IMR-90 (cell line): ENCODE data around the gene REC114. TPM values are rescaled to one million over a fixed set of nuclear protein-coding genes. Genes with fewer than 3 reads are reported as not detected.
A peak's percentile ranks its signal among the peaks of the same experiment; 100 is the strongest.

Source experiments
- ATAC-seq: fragments of 200-7000 bp; cut with Tn5 transposase; 2 replicates; pipeline ENCODE4 v1.9.1; 2020; ENCODE audit warnings: low read depth, mild to moderate bottlenecking, moderate library complexity
- BruUV-seq: library from RNA; stranded (reverse); fragments of 400-500 nt; replicated peaks from 2 replicates; lab custom pipeline; 2021; lab: Mats Ljungman, UMichigan
- CTCF ChIA-PET: fragments of 300-600 bp; formaldehyde crosslinking; extraction: SDS; loops from one replicate; lab custom pipeline; 2021; ENCODE audit warnings: antibody characterized with exemption; lab: Yijun Ruan, JAX
- POLR2A ChIA-PET: fragments of 300-600 bp; sonication (Branson Sonifier 250); formaldehyde crosslinking; loops from one replicate; lab custom pipeline; 2022; ENCODE audit warnings: antibody characterized with exemption; ENCODE audit not compliant: unreplicated experiment; lab: Charles Lee
- DNase-seq: peaks from one replicate; pipeline ENCODE4 v3.0.0; 2013
- H2AFZ ChIP-seq: replicated peaks from 2 replicates; pipeline ENCODE3; 2013; ENCODE audit warnings: low read length, mild to moderate bottlenecking; ENCODE audit not compliant: poor library complexity
- H2AK5ac ChIP-seq: 2 replicates; pipeline ENCODE4 v1.6.1; 2013; ENCODE audit warnings: low read depth, low read length, inconsistent platforms
- H2AK9ac ChIP-seq: replicated peaks from 2 replicates; pipeline ENCODE3; 2013; ENCODE audit warnings: mild to moderate bottlenecking, low read depth, low read length, moderate library complexity; ENCODE audit not compliant: poor library complexity
- H2BK120ac ChIP-seq: 2 replicates; pipeline ENCODE4 v1.6.1; 2013; ENCODE audit warnings: low read depth, low read length, inconsistent platforms
- H2BK15ac ChIP-seq: 3 replicates; pipeline ENCODE4 v1.6.1; 2013; ENCODE audit warnings: low read depth, low read length, inconsistent platforms
- H2BK20ac ChIP-seq: 2 replicates; pipeline ENCODE4 v1.6.1; 2013; ENCODE audit warnings: low read depth, mild to moderate bottlenecking, inconsistent platforms, low read length, moderate library complexity
- H2BK5ac ChIP-seq: 2 replicates; pipeline ENCODE4 v1.6.1; 2013; ENCODE audit warnings: mild to moderate bottlenecking, low read depth, low read length, inconsistent platforms; ENCODE audit not compliant: poor library complexity, severe bottlenecking
- H3K14ac ChIP-seq: replicated peaks from 2 replicates; pipeline ENCODE4 v1.6.1; 2013; ENCODE audit warnings: low read depth, low read length, inconsistent platforms
- H3K18ac ChIP-seq: 2 replicates; pipeline ENCODE4 v1.6.1; 2013; ENCODE audit warnings: low read depth, low read length, control low read depth
- H3K23ac ChIP-seq: 2 replicates; pipeline ENCODE4 v1.6.1; 2013; ENCODE audit warnings: low read depth, low read length, inconsistent platforms
- H3K27ac ChIP-seq: 2 replicates; pipeline ENCODE4 v1.5.1; 2013; ENCODE audit warnings: mild to moderate bottlenecking, control low read depth, low read length; ENCODE audit not compliant: insufficient read depth
- H3K27me3 ChIP-seq: 2 replicates; pipeline ENCODE4 v1.6.1; 2013; ENCODE audit warnings: low read length; ENCODE audit not compliant: control insufficient read depth, insufficient read depth
- H3K36me3 ChIP-seq: 2 replicates; pipeline ENCODE4 v1.6.1; 2013; ENCODE audit warnings: low read length, mixed read lengths; ENCODE audit not compliant: control insufficient read depth, insufficient read depth
- H3K4ac ChIP-seq: 2 replicates; pipeline ENCODE4 v1.6.1; 2013; ENCODE audit warnings: low read depth, low read length, inconsistent platforms
- H3K4me1 ChIP-seq: 2 replicates; pipeline ENCODE4 v1.6.1; 2013; ENCODE audit warnings: low read length, mixed read lengths; ENCODE audit not compliant: control insufficient read depth, insufficient read depth
- H3K4me2 ChIP-seq: 2 replicates; pipeline ENCODE4 v1.6.1; 2013; ENCODE audit warnings: low read depth, mild to moderate bottlenecking, control low read depth, low read length, moderate library complexity
- H3K4me3 ChIP-seq: 2 replicates; pipeline ENCODE4 v1.5.1; 2013; ENCODE audit warnings: low read depth, mild to moderate bottlenecking, control low read depth, low read length, moderate library complexity; ENCODE audit not compliant: insufficient read depth
- H3K56ac ChIP-seq: 2 replicates; pipeline ENCODE4 v1.6.1; 2013; ENCODE audit warnings: low read length, inconsistent platforms; ENCODE audit not compliant: insufficient read depth; ENCODE audit errors: extremely low read depth
- H3K79me1 ChIP-seq, 2 experiments: 2 replicates each; pipeline ENCODE4 v1.6.1; 2013; ENCODE audit warnings: low read length in 2 of 2, inconsistent platforms in 1 of 2, low read depth in 1 of 2
- H3K9ac ChIP-seq: 2 replicates; pipeline ENCODE4 v1.6.1; 2013; ENCODE audit warnings: low read depth, low read length, control low read depth
- H3K9me1 ChIP-seq: 2 replicates; pipeline ENCODE4 v1.6.1; 2013; ENCODE audit warnings: low read length, inconsistent platforms; ENCODE audit not compliant: insufficient read depth
- H3K9me3 ChIP-seq: 2 replicates; pipeline ENCODE4 v1.6.1; 2013; ENCODE audit warnings: low read length; ENCODE audit not compliant: control insufficient read depth, insufficient read depth
- H4K20me1 ChIP-seq: 2 replicates; pipeline ENCODE4 v1.6.1; 2013; ENCODE audit warnings: low read length, inconsistent platforms; ENCODE audit not compliant: insufficient read depth
- H4K5ac ChIP-seq: 2 replicates; pipeline ENCODE4 v1.6.1; 2013; ENCODE audit warnings: mild to moderate bottlenecking, low read depth, low read length, control low read depth
- H4K8ac ChIP-seq, 2 experiments: 2 replicates each; pipeline ENCODE4 v1.6.1; 2013; ENCODE audit warnings: low read depth in 2 of 2, low read length in 2 of 2, control low read depth in 1 of 2, inconsistent platforms in 1 of 2
- H4K91ac ChIP-seq: 2 replicates; pipeline ENCODE4 v1.6.1; 2013; ENCODE audit warnings: low read depth, low read length, inconsistent platforms; ENCODE audit not compliant: insufficient read depth
- CHD1 ChIP-seq: IDR thresholded peaks from 2 replicates; pipeline ENCODE4 v1.6.1; 2012; ENCODE audit warnings: low read depth, low read length, improper control_type of control experiment
- FOS ChIP-seq: fragments of 150-350 bp; IDR thresholded peaks from 2 replicates; pipeline ENCODE4 v1.6.1; 2016; ENCODE audit warnings: low read depth, low read length
- MAFK ChIP-seq: IDR thresholded peaks from 2 replicates; pipeline ENCODE4 v1.6.1; 2012; ENCODE audit warnings: low read depth, low read length, improper control_type of control experiment
- NFE2L2 ChIP-seq: fragments of 150-350 bp; IDR thresholded peaks from 2 replicates; pipeline ENCODE4 v1.6.1; 2016; ENCODE audit warnings: low read depth, mild to moderate bottlenecking, low read length
- POLR2A ChIP-seq: IDR thresholded peaks from 2 replicates; pipeline ENCODE4 v1.6.1; 2012; ENCODE audit warnings: mild to moderate bottlenecking, low read depth, low read length
- RCOR1 ChIP-seq: IDR thresholded peaks from 2 replicates; pipeline ENCODE4 v1.6.1; 2012; ENCODE audit warnings: mild to moderate bottlenecking, low read length, improper control_type of control experiment; ENCODE audit not compliant: insufficient replicate concordance
- SMC3 ChIP-seq: fragments of 150-350 bp; IDR thresholded peaks from 2 replicates; pipeline ENCODE4 v1.6.1; 2016; ENCODE audit warnings: low read depth, mild to moderate bottlenecking, antibody characterized with exemption, low read length, moderate library complexity
- WGBS, 2 experiments: methylation state at CpG; one replicate each; pipeline versions ENCODE4 v1.1.5 to v1.1.7; 2013; ENCODE audit warnings: missing lambda C conversion rate in 2 of 2; ENCODE audit not compliant: insufficient read length in 1 of 2; ENCODE audit errors: extremely low coverage in 2 of 2; 5-methylcytosine and 5-hydroxymethylcytosine counted together
- dilution Hi-C: fragments of 300-500 bp; cut with HindIII; formaldehyde crosslinking; loops from one replicate; pipeline ENCODE4 v1.14.3; 2018; ENCODE audit warnings: low sequenced_read_pairs; ENCODE audit not compliant: unreplicated experiment
- in situ Hi-C: fragments of 300-500 bp; cut with MboI; formaldehyde crosslinking; loops from 3 replicates; pipeline ENCODE4 v1.14.3; 2019; ENCODE audit warnings: low sequenced_read_pairs, inconsistent platforms, mixed read lengths
- intact Hi-C: fragments of 100-400 bp; cut with micrococcal nuclease; formaldehyde crosslinking; loops from 2 replicates; pipeline ENCODE4 v1.10.0; 2022
- polyA plus RNA-seq, 3 experiments: library from polyadenylated mRNA; depleted of rRNA; stranded (reverse); fragments of >200 nt; gene quantifications; 2 replicates each; pipeline ENCODE4 v1.2.3, GENCODE V29; 2012; ENCODE audit warnings: low replicate concordance in 1 of 3
- total RNA-seq: library from RNA; depleted of rRNA; stranded (reverse); fragments of >200 nt; gene quantifications from 2 replicates; pipeline ENCODE4 v1.2.3, GENCODE V29; 2012
- TF ChIP-seq, protein P1 (sequence below): fragments of 150-350 bp; IDR thresholded peaks from 2 replicates; pipeline ENCODE4 v1.6.1; 2017; ENCODE audit warnings: mild to moderate bottlenecking, antibody characterized with exemption, low read length, low read depth

REC114 gene
- total and polyA plus RNA-seq, 2 of the 4 experiments (the other 2 are of a cell fraction): not detected

DNA sequence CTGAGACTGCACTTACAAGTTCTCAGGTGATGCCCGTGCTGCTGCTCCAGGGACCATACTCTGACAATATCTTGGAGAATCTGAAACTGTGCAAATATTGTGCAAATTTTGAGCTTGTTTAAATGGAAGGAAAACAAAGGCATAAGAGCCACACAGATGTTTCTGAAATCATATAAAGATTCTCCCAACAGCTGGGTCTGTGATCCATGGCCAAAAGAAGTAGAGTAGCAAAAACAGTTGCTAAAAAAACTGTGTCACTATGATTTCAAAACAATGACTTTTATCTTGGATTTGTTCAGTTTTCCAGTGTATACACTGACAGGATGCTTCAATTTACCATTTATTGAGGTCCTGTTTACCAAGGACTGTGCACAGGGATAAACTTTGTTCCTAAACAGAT, 164.9 kb downstream of the REC114 start:
- no peak overlapping the region for H3K14ac ChIP-seq
- no peak overlapping the region for H3K56ac ChIP-seq
- intact Hi-C loops: loop anchor here (2.0 kb wide), 1 partner anchor 13 kb away; no protein-coding TSS in a partner anchor
- ChIA-PET CTCF (interaction anchor here (0.7 to 1.4 kb wide), 2 partner anchors 28 to 92 kb away, joined by 3 read pairs; no protein-coding TSS in a partner anchor), POLR2A (no interaction called here)
- peaks cover 85% of the 10 kb centered on the region for H4K20me1 ChIP-seq
- in situ Hi-C loops: no loop called here
- no peak overlapping the region for H2BK120ac ChIP-seq
- H3K27ac ChIP-seq: no peak overlapping the region
- no peak overlapping the region for H2AK9ac ChIP-seq
- H2AK5ac ChIP-seq: no peak overlapping the region
- H3K9ac ChIP-seq: no peak overlapping the region
- no peak overlapping the region for H4K8ac ChIP-seq
- H3K27me3 ChIP-seq: no peaks in the 10 kb centered on the region
- peaks cover 25% of the 10 kb centered on the region for H3K9me1 ChIP-seq
- H2AFZ ChIP-seq: no peak overlapping the region
- H3K18ac ChIP-seq: no peak overlapping the region
- no peak overlapping the region for H4K91ac ChIP-seq
- no peak for DNase-seq
- H3K4ac ChIP-seq: no peak overlapping the region
- H4K5ac ChIP-seq: no peak overlapping the region
- ATAC-seq: no peak
- H3K9me3 ChIP-seq: no peaks in the 10 kb centered on the region
- dilution Hi-C loops: no loop called here
- no peaks in the 10 kb centered on the region for H3K36me3 ChIP-seq
- no TSS peak for BruUV-seq
- no peak overlapping the region for H2BK15ac ChIP-seq
- WGBS, 2 experiments: no CpG with 5 or more reads among the region's 1 CpG
- H2BK20ac ChIP-seq: no peak overlapping the region
- no peak overlapping the region for H2BK5ac ChIP-seq
- TF ChIP-seq POLR2A: no peak
- TF ChIP-seq FOS: no peak
- no peak for TF ChIP-seq NFE2L2
- no peak for TF ChIP-seq CHD1
- TF ChIP-seq SMC3: no peak
- TF ChIP-seq, protein P1, sequence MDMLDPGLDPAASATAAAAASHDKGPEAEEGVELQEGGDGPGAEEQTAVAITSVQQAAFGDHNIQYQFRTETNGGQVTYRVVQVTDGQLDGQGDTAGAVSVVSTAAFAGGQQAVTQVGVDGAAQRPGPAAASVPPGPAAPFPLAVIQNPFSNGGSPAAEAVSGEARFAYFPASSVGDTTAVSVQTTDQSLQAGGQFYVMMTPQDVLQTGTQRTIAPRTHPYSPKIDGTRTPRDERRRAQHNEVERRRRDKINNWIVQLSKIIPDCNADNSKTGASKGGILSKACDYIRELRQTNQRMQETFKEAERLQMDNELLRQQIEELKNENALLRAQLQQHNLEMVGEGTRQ: no peak
- no peak for TF ChIP-seq MAFK
- no peak for TF ChIP-seq RCOR1
- no peak overlapping the region for H3K4me3 ChIP-seq
- H3K79me1 ChIP-seq: peaks cover 14 to 78% of the 10 kb centered on the region in 2 experiments
- peaks cover 14% of the 10 kb centered on the region for H3K4me1 ChIP-seq
- 0 out of 2 replicates have a peak overlapping the region, but pooled peaks have one; percentile 17 for H3K4me2 ChIP-seq
- H3K23ac ChIP-seq: no peak overlapping the region; the same call in 1 of the 2 replicates
